ENCODE measurements around the gene PDE7B.

PDE7B gene

DNA sequence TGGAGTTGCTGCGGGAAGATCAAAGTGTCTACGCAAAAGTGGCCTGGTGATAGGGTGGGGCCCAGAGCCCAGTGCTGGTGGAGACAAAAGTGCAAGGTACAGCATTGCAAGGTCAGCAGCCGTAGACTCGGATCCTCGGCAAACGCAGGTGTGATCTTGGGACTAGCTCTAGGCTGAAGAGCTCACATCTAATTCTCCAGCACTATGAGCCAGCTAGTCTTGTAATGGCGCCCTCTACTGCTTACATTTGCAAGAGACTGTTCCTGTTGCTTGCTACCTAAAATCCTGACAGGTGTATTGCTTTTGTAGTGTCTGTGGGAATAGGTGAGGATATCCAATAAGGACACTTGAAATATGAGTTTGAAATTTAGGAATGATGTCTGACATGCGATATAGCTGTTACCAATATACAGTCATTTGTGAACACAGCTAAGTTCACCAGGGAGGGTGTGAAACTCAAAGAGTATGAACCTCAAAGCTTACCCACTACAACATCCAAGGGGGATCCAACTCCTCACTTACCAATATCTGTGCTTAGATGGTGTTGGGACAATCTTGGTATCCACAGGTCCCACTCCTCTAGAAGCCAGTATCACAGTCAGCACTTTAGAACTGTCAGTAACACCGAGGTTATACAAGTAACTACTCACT is 58.4 kb downstream of the PDE7B start:
- TF ChIP-seq, protein P1, sequence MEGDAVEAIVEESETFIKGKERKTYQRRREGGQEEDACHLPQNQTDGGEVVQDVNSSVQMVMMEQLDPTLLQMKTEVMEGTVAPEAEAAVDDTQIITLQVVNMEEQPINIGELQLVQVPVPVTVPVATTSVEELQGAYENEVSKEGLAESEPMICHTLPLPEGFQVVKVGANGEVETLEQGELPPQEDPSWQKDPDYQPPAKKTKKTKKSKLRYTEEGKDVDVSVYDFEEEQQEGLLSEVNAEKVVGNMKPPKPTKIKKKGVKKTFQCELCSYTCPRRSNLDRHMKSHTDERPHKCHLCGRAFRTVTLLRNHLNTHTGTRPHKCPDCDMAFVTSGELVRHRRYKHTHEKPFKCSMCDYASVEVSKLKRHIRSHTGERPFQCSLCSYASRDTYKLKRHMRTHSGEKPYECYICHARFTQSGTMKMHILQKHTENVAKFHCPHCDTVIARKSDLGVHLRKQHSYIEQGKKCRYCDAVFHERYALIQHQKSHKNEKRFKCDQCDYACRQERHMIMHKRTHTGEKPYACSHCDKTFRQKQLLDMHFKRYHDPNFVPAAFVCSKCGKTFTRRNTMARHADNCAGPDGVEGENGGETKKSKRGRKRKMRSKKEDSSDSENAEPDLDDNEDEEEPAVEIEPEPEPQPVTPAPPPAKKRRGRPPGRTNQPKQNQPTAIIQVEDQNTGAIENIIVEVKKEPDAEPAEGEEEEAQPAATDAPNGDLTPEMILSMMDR (IDR thresholded peaks at IDR 0.05; ENCODE audit: low read depth, low read length) = no peak
- no peak overlapping the region for H3K4me3 ChIP-seq (ENCODE audit: low read depth, low read length)

DNA sequence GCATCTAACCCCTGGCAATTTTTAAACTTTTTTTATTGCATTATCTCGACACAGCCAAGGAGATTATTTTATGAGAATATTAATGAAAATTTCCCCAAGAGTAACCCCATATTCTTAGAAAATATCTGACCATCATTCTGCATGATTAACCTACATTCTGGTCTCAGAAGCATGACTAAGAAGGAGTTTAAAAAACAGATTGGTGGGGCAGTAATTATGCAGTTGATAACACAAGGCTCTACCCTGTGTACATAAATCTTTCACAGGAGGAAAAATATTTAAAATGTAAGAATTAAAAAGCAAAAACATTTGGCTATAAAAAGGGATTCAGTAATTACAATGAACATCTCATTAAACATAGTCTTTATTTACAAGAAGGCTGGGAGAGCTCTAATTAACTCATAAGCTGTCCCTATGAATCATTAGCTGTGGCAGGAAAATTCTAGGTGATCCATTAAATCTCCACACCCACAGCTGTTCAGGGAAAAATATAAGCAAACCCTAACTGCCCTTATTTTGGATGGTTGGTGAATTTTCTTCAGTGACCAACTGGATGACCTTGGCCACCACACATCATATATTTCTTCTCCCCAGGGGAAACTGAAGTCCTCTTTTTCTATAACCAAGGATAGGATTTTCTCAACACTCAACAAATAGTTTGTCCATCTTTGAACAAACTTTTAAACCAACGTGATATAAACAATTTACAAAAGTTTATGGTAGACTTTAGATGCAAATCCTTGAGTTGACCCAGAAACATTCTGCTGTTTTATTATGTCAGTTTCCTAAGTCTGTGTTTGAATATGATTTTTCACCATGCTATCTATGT is 59.5 kb downstream of the PDE7B start:
- TF ChIP-seq, protein P1 (IDR thresholded peaks at IDR 0.05; ENCODE audit: low read depth, low read length) = no peak
- H3K4me3 ChIP-seq (ENCODE audit: low read depth, low read length) = no peak overlapping the region

DNA sequence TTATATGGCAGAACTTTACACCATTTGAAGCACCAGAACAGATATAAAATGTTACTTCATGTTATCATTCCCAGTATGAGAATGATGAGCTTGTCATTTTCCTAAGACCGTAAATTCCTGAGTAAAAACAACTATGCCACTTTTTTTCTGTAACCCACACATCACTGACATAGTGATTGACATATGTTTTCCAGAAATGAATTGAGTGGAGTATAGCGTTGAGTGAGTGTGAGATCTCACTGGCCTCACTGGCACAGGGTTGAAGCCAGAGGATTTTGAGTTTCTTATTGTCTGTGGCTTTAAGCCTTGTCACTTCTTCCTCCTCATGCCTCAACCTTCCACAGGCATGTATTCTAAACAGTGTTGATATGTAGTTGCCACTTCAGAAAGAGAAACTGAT is 62.3 kb downstream of the PDE7B start:
- H3K4me3 ChIP-seq (ENCODE audit: low read depth, low read length) = no peak overlapping the region
- TF ChIP-seq, protein P1 (IDR thresholded peaks at IDR 0.05; ENCODE audit: low read depth, low read length) = no peak

DNA sequence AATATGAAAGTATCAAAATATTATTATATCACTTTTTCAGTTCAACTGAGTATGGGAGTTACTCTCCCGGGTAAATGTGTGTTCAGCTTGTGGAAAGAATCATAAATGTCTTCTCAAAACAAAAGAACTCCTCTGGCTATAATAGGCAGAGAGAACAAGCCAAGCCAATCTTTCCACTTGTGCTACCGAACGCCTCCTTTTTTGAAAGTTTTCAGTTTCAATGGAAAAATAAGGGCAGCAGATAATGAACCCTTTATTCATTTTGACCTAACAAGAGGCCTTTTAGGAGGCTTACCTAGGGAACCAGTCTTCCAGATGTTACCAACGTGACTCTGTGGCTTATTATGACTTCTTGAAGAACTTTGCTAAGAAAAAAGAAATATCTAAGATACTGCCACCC is 67.5 kb downstream of the PDE7B start:
- TF ChIP-seq, protein P1 (IDR thresholded peaks at IDR 0.05; ENCODE audit: low read depth, low read length) = no peak
- H3K4me3 ChIP-seq (ENCODE audit: low read depth, low read length) = no peak overlapping the region

DNA sequence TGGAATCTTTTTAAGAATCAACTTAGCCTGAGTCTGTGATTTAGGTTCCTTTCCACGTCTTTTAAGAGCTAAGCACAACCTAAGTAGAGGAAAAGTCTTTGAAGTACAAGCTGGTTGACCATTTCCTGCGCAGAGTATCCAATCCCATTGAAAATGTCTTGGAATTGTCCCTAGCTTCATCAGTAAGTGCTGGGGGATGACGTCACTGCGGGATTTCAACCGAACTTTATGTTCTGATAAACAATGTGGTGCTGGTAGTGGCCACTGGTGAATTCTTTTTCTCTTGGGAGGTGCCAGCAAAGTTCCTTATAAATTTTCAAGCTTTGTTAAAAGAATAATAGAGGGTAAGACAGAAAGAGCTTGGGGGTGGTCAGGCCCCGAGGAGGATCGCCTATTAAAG is 69.2 kb downstream of the PDE7B start:
- TF ChIP-seq, protein P1 (IDR thresholded peaks at IDR 0.05; ENCODE audit: low read depth, low read length) = no peak
- no peak overlapping the region for H3K4me3 ChIP-seq (ENCODE audit: low read depth, low read length)

DNA sequence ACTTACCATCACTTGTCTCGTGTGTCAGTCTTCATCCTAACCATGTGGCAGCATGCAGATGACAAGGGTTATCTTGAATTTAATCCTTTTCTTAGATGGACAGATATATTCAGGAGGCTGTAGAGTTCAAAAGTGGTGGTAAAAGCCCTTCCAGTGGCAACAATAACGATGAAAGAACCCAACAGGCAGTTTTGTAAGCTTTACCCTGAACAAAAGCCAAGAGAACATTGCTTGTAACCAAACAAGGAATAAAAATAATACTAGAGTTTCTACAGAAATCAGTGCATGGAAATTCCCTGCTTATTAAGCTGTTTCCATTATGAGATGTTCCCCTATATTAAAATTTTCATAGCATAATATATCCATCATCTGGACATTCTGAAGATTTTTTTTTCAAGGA is 69.7 kb downstream of the PDE7B start:
- no peak overlapping the region for H3K4me3 ChIP-seq (ENCODE audit: low read depth, low read length)
- TF ChIP-seq, protein P1 (IDR thresholded peaks at IDR 0.05; ENCODE audit: low read depth, low read length) = no peak

DNA sequence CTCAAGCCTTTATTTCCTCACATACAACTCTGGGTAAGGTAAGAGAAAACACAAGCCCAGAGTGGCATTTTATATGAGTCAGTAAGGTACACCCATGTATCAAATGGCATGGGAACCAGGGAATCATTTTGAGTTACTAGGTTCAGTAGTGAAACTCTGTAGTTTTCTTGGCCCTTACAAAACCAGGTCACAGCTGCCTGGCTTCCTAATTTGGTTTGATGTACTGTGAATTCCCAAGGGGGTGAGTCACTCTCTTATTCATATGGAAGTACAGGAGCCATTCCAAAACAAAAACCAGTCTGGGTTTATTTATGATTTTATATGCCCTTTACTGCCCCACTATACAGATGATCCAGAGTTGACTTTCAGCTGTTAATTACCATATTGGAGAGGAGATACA is 70.7 kb downstream of the PDE7B start:
- TF ChIP-seq, protein P1 (IDR thresholded peaks at IDR 0.05; ENCODE audit: low read depth, low read length) = no peak
- peak overlapping the region; percentile 2; the same call in 1 of the 2 replicates for H3K4me3 ChIP-seq (ENCODE audit: low read depth, low read length)
